SK-N-SH treated with all-trans-retinoic acid at 6 μM for 48 hours (cell line): ENCODE measurements around the gene DNAJB7.
"Not testable (repeated sequence)": the region's sequence is repeated elsewhere in the genome, so short reads cannot be mapped to it uniquely, and the experiment has no call there.

Experiments
- ATAC-seq: fragments of 200-7000 bp; cut with Tn5 transposase; 3 replicates; pipeline ENCODE4 v1.9.1; 2020; ENCODE audit warnings: mild to moderate bottlenecking, moderate library complexity
- ARNTL ChIP-seq: fragments of 450-650 bp; formaldehyde crosslinking; IDR thresholded peaks from 2 replicates; pipeline ENCODE4 v1.5.0; 2020; ENCODE audit warnings: low read depth, mild to moderate bottlenecking, moderate library complexity, borderline replicate concordance
- CREB5 ChIP-seq: fragments of 250-450 bp; sonication (Bioruptor Pico); IDR thresholded peaks from 2 replicates; pipeline ENCODE4 v1.5.1; 2020; ENCODE audit warnings: low read depth, mild to moderate bottlenecking, moderate library complexity
- CSDC2 ChIP-seq: fragments of 250-450 bp; sonication (Bioruptor Pico); IDR thresholded peaks from 2 replicates; pipeline ENCODE4 v1.5.0; 2020; ENCODE audit warnings: mild to moderate bottlenecking, moderate library complexity
- ESRRG ChIP-seq: fragments of 250-450 bp; sonication (Bioruptor Pico); IDR thresholded peaks from 2 replicates; pipeline ENCODE4 v1.6.1; 2021; ENCODE audit warnings: mild to moderate bottlenecking
- GLIS3 ChIP-seq: fragments of 250-450 bp; sonication (Bioruptor Pico); IDR thresholded peaks from 2 replicates; pipeline ENCODE4 v1.5.0; 2020; ENCODE audit warnings: mild to moderate bottlenecking, moderate library complexity
- ISL1 ChIP-seq: fragments of 250-450 bp; sonication (Bioruptor Pico); IDR thresholded peaks from 2 replicates; pipeline ENCODE4 v2.1.2; 2022; ENCODE audit warnings: mild to moderate bottlenecking, moderate library complexity
- OSR1 ChIP-seq: fragments of 250-450 bp; sonication (Bioruptor Pico); IDR thresholded peaks from 2 replicates; pipeline ENCODE4 v1.8.0; 2022; ENCODE audit warnings: moderate library complexity, mild to moderate bottlenecking, inconsistent platforms
- POU6F1 ChIP-seq: fragments of 250-450 bp; sonication (Bioruptor Pico); IDR thresholded peaks from 2 replicates; pipeline ENCODE4 v1.8.0; 2021; ENCODE audit warnings: low read depth, mild to moderate bottlenecking, moderate library complexity, borderline replicate concordance
- RARB ChIP-seq: fragments of 250-450 bp; sonication (Bioruptor Pico); IDR thresholded peaks from 2 replicates; pipeline ENCODE4 v1.8.0; 2021; ENCODE audit warnings: mild to moderate bottlenecking, moderate library complexity
- SNAI2 ChIP-seq: fragments of 250-450 bp; sonication (Bioruptor Pico); IDR thresholded peaks from 2 replicates; pipeline ENCODE4 v1.5.0; 2020; ENCODE audit warnings: mild to moderate bottlenecking, moderate library complexity
- TOX ChIP-seq: fragments of 250-450 bp; sonication (Bioruptor Pico); IDR thresholded peaks from 2 replicates; pipeline ENCODE4 v1.8.0; 2021; ENCODE audit warnings: mild to moderate bottlenecking, moderate library complexity, borderline replicate concordance
- ZC3H10 ChIP-seq: fragments of 250-450 bp; sonication (Bioruptor Pico); IDR thresholded peaks from 2 replicates; pipeline ENCODE4 v1.5.1; 2021; ENCODE audit warnings: mild to moderate bottlenecking, moderate library complexity
- ZFP3 ChIP-seq: fragments of 250-450 bp; sonication (Bioruptor Pico); IDR thresholded peaks from 2 replicates; pipeline ENCODE4 v1.5.0; 2020; ENCODE audit warnings: mild to moderate bottlenecking, moderate library complexity
- ZNF565 ChIP-seq: fragments of 450-650 bp; formaldehyde crosslinking; conservative IDR thresholded peaks from 2 replicates; pipeline ENCODE4 v1.5.0; 2020; ENCODE audit warnings: low read depth, mild to moderate bottlenecking, moderate library complexity
- ZNF70 ChIP-seq: fragments of 450-650 bp; formaldehyde crosslinking; IDR thresholded peaks from 2 replicates; pipeline ENCODE4 v1.5.0; 2020; ENCODE audit warnings: mild to moderate bottlenecking, moderate library complexity
- ZNF8 ChIP-seq: fragments of 450-650 bp; formaldehyde crosslinking; IDR thresholded peaks from 2 replicates; pipeline ENCODE4 v1.5.0; 2020; ENCODE audit warnings: mild to moderate bottlenecking, moderate library complexity
- TF ChIP-seq, protein P1 (sequence below): fragments of 250-450 bp; sonication (Bioruptor Pico); IDR thresholded peaks from 2 replicates; pipeline ENCODE4 v1.5.1; 2021; ENCODE audit warnings: mild to moderate bottlenecking, moderate library complexity

Gene DNAJB7

DNA sequence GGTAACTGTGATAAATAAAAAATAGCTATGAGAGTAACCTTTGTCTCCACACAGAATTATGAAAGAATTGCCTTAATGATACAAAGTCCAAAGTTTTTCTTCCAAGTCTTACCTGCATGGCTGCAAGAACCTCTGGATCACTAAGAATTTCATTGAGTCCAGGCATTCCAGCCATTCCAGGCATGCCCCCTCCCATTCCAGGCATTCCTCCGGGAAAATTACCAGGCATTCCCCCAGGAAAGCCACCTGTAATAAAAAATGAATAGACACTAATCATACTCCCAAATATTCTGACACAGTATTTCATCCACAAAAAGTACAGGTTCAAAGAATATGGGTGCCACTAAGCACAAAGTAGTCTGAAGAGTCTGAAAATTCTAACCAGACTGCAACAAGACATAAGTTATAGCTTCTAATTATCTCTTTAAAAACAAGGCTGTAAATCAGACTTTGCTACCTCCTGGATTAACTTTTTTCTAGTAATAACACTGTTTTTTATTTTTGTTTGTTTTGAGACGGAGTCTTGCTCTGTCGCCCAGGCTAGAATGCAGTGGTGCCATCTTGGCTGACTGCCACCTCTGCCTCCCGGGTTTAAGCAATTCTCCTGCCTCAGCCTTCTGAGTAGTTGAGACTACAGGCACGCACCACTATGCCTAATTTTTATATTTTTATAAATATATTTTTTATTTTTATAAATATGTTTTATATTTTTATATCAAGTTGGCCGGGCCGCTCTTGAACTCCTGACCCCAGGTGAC, 34.8 kb downstream of the DNAJB7 start:
- no peak for ATAC-seq
- no peak for TF ChIP-seq CSDC2
- TF ChIP-seq ZFP3 (CRISPR knock-in tag) = no peak
- TF ChIP-seq, protein P1, sequence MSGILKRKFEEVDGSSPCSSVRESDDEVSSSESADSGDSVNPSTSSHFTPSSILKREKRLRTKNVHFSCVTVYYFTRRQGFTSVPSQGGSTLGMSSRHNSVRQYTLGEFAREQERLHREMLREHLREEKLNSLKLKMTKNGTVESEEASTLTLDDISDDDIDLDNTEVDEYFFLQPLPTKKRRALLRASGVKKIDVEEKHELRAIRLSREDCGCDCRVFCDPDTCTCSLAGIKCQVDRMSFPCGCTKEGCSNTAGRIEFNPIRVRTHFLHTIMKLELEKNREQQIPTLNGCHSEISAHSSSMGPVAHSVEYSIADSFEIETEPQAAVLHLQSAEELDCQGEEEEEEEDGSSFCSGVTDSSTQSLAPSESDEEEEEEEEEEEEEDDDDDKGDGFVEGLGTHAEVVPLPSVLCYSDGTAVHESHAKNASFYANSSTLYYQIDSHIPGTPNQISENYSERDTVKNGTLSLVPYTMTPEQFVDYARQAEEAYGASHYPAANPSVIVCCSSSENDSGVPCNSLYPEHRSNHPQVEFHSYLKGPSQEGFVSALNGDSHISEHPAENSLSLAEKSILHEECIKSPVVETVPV = no peak
- no peak for TF ChIP-seq TOX (CRISPR knock-in tag)
- no peak for TF ChIP-seq ISL1 (CRISPR knock-in tag)
- no peak for TF ChIP-seq CREB5
- TF ChIP-seq ESRRG (CRISPR knock-in tag) = no peak
- TF ChIP-seq ARNTL (CRISPR knock-in tag) = no peak
- TF ChIP-seq OSR1 (CRISPR knock-in tag) = no peak
- no peak for TF ChIP-seq ZNF565 (CRISPR knock-in tag)
- no peak for TF ChIP-seq ZC3H10 (CRISPR knock-in tag)
- no peak for TF ChIP-seq ZNF70
- no peak for TF ChIP-seq POU6F1 (CRISPR knock-in tag)
- no peak for TF ChIP-seq RARB

DNA sequence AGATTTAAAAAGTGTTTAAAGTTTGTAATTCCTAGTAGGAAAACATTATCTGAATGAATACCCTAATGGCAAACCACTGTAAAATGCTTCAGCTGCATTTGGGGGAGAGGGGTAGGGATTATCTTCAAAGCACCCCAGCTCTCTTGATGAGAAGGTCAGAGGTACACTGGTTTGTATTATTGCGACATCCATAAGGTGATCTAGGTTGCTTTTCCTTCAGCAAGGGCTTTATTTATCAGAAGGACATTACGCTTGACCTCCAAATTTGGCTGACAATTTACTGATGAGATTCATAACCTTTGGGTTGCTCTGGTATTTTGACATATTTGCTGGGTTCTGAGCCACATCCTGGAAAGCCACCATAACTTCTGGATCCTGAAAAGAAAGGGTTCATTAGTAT, 35.6 kb downstream of the DNAJB7 start:
- not testable (repeated sequence) for ATAC-seq

DNA sequence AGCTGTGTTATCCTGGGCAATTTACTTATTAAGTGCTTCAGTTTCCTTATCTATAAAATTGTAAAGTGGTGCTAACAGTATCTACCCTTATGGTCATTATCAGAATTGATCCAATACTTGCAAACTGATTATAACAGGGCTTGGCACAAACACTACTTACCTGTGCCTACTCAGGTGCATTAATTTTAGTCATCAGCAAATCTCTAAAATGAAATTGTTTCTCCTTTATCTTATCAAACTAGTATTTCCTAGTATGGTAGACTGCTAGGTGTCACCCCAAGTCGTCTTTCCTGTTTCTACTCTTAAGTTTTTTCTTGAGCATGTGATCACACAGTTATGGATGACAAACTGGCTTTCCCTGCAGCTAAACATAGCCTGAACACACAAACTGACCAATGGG, 38.5 kb downstream of the DNAJB7 start:
- ATAC-seq = no peak
- no peak for TF ChIP-seq ARNTL (CRISPR knock-in tag)
- no peak for TF ChIP-seq CREB5

- ATAC-seq = peak; percentile 34
Observed at GRCh38 chr22:40819599-40820140, 42.2 kb downstream of the DNAJB7 start.

GRCh38 chr22:40818747-40819598, 42.9 kb downstream of the DNAJB7 start, which contains the start of gene SLC25A17:
Gene SLC25A17 (minus strand): TSS chr22:40819346. CDS start chr22:40819248, 98 bp downstream.
- TF ChIP-seq ZC3H10 (CRISPR knock-in tag) (no peak), ZNF565 (CRISPR knock-in tag) (no peak), CSDC2 (no peak), SNAI2 (CRISPR knock-in tag) (no peak), GLIS3 (CRISPR knock-in tag) (no peak), ARNTL (CRISPR knock-in tag) (no peak)
- peak; percentile 92 for ATAC-seq

More at GRCh38 chr22:40819599-40820140, 42.2 kb downstream of the DNAJB7 start:
- TF ChIP-seq OSR1 (CRISPR knock-in tag) (no peak), SNAI2 (CRISPR knock-in tag) (no peak)

DNA sequence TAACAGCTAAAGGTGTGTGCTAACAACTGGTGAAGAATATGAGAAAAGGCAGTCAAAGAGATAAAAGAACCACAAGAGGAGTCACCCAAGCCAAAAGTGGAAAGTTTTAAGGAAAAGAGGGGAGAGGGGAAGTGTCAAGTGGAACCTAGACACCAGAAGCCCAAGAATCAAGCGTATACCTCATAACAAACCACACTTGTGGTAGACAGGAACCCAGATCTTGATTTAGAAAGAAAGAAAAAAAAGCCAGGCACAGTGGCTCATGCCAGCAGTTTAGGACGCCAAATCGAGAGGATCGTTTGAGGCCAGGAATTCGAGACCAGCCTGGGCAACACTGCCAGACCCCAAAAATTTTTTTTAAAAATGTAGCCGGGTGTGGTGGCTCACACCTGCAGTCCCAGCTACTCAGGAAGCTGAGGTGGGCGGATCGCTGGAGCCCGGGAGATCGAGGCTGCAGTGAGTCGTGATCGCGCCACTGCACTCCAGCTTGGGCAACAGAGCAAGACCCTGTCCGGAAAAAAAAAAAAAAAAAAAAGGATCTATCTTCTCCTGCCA, 43.6 kb downstream of the DNAJB7 start:
- ATAC-seq = no peak
- TF ChIP-seq ZFP3 (CRISPR knock-in tag) = no peak
- TF ChIP-seq, protein P1 = no peak
- no peak for TF ChIP-seq ISL1 (CRISPR knock-in tag)
- no peak for TF ChIP-seq GLIS3 (CRISPR knock-in tag)
- TF ChIP-seq ZNF8 (CRISPR knock-in tag) = no peak
